Calu3 (cell line): ENCODE measurements around the gene HSPA1L. TPM values are rescaled to one million over a fixed set of nuclear protein-coding genes. Genes with fewer than 3 reads are reported as not detected.
"Not testable (repeated sequence)": the region's sequence is repeated elsewhere in the genome, so short reads cannot be mapped to it uniquely, and the experiment has no call there.

Source experiments
- BruUV-seq: library from RNA; stranded (reverse); fragments of 400-500 nt; replicated peaks from 2 replicates; lab custom pipeline; 2021; lab: Mats Ljungman, UMichigan
- CTCF ChIA-PET: fragments of 300-600 bp; sonication (Branson Sonifier 250); formaldehyde crosslinking; loops from one replicate; lab custom pipeline; 2022; ENCODE audit warnings: antibody characterized with exemption; lab: Charles Lee
- DNase-seq: peaks from one replicate; pipeline ENCODE4 v3.0.0; 2022
- H3K27ac Mint-ChIP-seq: one replicate; pipeline ENCODE4 v1.8.0; 2022; ENCODE audit warnings: mixed read lengths; ENCODE audit not compliant: unreplicated experiment
- H3K27me3 Mint-ChIP-seq: one replicate; pipeline ENCODE4 v1.8.0; 2022; ENCODE audit warnings: mixed read lengths; ENCODE audit not compliant: unreplicated experiment
- H3K36me3 Mint-ChIP-seq: one replicate; pipeline ENCODE4 v1.8.0; 2022; ENCODE audit warnings: mild to moderate bottlenecking, moderate library complexity, mixed read lengths; ENCODE audit not compliant: insufficient read depth, unreplicated experiment
- H3K4me1 Mint-ChIP-seq: one replicate; pipeline ENCODE4 v1.8.0; 2022; ENCODE audit warnings: mild to moderate bottlenecking, low read depth, mixed read lengths; ENCODE audit not compliant: unreplicated experiment
- H3K4me3 Mint-ChIP-seq: one replicate; pipeline ENCODE4 v1.8.0; 2022; ENCODE audit warnings: mild to moderate bottlenecking, low read depth, moderate library complexity, mixed read lengths; ENCODE audit not compliant: unreplicated experiment
- H3K9me3 Mint-ChIP-seq: one replicate; pipeline ENCODE4 v1.8.0; 2022; ENCODE audit warnings: low read depth, mixed read lengths; ENCODE audit not compliant: unreplicated experiment
- intact Hi-C: fragments of 100-400 bp; cut with micrococcal nuclease; formaldehyde crosslinking; loops from one replicate; pipeline ENCODE4 v1.10.0; 2022; ENCODE audit not compliant: unreplicated experiment
- total RNA-seq: library from RNA; stranded (reverse); gene quantifications from 2 replicates; pipeline ENCODE4 v1.2.3, GENCODE V29; 2022
- TF ChIP-seq, protein P1 (sequence below): fragments of 200-600 bp; IDR thresholded peaks from one replicate; pipeline ENCODE4 v1.8.0; 2022; ENCODE audit warnings: antibody characterized with exemption; ENCODE audit not compliant: unreplicated experiment

HSPA1L gene
- total RNA-seq, 1 experiment from 2014 or later: 4.2 TPM

DNA sequence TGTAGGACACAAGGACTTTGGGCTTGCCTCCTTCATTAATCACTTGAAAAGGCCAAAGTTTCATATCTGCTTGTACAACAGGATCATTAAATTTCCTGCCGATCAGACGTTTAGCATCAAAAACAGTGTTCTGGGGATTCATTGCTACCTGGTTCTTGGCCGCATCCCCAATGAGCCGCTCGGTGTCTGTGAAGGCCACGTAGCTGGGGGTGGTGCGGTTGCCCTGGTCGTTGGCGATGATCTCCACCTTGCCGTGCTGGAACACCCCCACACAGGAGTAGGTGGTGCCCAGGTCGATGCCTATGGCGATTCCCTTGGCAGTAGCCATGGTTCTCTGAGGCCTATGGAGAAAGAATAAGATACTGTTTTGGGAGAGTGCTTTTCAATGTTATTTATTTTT lies 3.4 kb downstream of the HSPA1L start:
- Mint-ChIP-seq H3K4me1 (peaks cover 24% of the 10 kb centered on the region), H3K9me3 (no peaks in the 10 kb centered on the region), H3K27ac (no peak overlapping the region), H3K4me3 (no peak overlapping the region), H3K36me3 (peaks cover 28% of the 10 kb centered on the region), H3K27me3 (no peaks in the 10 kb centered on the region)
- DNase-seq: no peak
- intact Hi-C loops: no loop called here
- CTCF ChIA-PET: interaction anchor here (1.0 kb wide), 1 partner anchor 16 kb away, joined by 4 read pairs; the partner anchor contains the start of gene VARS1
- TF ChIP-seq, protein P1, sequence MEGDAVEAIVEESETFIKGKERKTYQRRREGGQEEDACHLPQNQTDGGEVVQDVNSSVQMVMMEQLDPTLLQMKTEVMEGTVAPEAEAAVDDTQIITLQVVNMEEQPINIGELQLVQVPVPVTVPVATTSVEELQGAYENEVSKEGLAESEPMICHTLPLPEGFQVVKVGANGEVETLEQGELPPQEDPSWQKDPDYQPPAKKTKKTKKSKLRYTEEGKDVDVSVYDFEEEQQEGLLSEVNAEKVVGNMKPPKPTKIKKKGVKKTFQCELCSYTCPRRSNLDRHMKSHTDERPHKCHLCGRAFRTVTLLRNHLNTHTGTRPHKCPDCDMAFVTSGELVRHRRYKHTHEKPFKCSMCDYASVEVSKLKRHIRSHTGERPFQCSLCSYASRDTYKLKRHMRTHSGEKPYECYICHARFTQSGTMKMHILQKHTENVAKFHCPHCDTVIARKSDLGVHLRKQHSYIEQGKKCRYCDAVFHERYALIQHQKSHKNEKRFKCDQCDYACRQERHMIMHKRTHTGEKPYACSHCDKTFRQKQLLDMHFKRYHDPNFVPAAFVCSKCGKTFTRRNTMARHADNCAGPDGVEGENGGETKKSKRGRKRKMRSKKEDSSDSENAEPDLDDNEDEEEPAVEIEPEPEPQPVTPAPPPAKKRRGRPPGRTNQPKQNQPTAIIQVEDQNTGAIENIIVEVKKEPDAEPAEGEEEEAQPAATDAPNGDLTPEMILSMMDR: no peak
- BruUV-seq: no TSS peak

DNA sequence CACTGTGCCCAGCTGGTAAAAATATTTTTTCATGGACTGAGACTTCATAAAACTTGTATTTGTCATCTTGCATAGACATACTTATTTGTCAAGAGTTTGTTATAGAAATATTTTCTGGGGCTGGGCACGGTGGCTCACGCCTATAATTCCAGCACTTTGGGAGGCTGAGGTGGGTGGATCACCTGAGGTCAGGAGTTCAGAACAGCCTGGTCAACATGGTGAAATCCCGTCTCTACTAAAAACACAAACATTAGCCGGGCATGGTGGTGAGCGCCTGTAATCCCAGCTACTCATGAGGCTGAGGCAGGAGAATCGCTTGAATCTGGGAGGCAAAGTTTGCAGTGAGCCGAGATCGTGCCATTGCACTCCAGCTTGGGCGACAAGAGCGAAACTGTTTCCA lies 6.5 kb downstream of the HSPA1L start:
- Mint-ChIP-seq H3K36me3 (peaks cover 36% of the 10 kb centered on the region), H3K4me1 (peaks cover 29% of the 10 kb centered on the region)
- CTCF ChIA-PET, DNase-seq, BruUV-seq, H3K9me3 Mint-ChIP-seq, H3K27ac Mint-ChIP-seq, H3K27me3 Mint-ChIP-seq, intact Hi-C loops, H3K4me3 Mint-ChIP-seq: not testable (repeated sequence)

DNA sequence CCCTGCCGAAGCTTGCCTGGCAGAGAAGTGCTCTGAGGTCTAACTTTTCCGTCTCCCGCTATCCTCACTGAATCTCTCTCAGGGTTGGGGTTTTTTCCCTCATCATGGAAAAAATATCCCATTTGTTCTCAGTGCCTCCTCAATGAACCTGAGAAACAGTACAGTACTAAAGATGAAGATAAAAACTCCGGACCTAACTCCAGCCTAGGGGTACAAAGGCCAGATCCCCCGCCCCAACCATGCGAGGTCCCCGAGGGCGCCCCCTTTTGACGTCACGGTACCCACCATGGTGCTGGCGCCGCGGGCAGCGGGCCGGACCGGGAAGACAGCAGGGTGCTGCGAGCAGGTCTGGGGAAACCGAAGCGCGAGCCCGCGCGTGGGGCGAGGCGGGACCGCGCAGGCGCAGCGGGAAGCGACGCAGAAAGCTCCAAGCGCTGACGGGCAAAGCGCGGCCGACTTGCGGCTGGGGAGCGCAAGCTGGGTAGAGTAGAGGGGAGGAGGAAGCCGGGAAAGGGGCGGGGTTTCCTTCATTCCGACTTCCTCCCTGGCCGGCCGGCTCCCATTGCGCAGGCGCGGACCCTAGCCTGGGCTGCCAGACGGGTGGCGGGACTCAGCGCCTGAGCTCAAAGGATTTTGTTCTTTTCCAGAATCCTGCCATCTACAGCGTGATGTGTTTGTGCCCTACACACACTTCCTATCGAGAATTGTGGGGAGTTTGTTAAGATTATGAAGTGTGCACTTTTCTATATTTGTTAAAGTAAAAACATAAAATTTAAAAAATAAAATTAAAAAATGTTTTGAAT lies 8.4 kb downstream of the HSPA1L start, which contains the start of gene LSM2:
TSS of gene LSM2 (minus strand) at position 497 of the 803 bp plus-strand sequence. CDS start at position 288, 209 bp downstream.
- H3K4me3 Mint-ChIP-seq: peak within 1 kb of the TSS; percentile 99
- BruUV-seq: TSS peak; percentile 70
- intact Hi-C loops: no loop called here

DNA sequence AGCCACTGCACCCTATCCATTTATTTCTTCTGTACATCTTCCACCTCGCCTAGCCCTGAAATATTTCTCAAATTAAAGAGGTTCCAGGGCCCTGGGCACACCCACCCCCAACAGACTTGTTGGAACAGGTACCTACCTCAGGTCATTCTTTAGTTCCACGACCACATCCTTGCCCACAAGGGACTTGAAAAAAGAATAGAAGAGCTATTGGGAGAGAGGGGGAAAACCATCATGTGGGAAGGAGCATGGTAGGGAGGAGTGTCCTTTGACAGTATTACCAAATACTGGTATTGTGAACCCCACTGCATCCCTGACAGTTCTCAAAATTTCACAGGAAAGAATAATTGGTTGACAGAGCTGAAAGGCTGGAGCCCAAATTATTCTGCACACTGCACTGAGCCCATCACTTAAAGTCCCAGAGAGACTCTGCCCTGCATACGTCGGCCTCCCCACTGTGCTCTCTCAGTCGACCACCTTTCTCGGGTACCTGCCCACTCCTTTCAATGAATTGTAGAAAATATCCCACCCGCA lies 9.1 kb downstream of the HSPA1L start:
- Mint-ChIP-seq H3K36me3 (peaks cover 61% of the 10 kb centered on the region), H3K4me3 (peak overlapping the region; percentile 99), H3K27me3 (no peaks in the 10 kb centered on the region), H3K27ac (peak overlapping the region; percentile 96), H3K9me3 (no peaks in the 10 kb centered on the region), H3K4me1 (peaks cover 19% of the 10 kb centered on the region)
- intact Hi-C loops: no loop called here
- CTCF ChIA-PET: interaction anchor here (0.5 to 2.3 kb wide), 16 partner anchors 9 to 477 kb away, joined by 3 to 25 read pairs (median 9); partner anchors contain the start of genes CFB, DDAH2, HSPA1A and HSPA1L
- no TSS peak for BruUV-seq
- DNase-seq: no peak
- TF ChIP-seq, protein P1: no peak

More for the DNA sequence above, 8.4 kb downstream of the HSPA1L start, which contains the start of gene LSM2:
- Mint-ChIP-seq H3K9me3 (no peaks in the 10 kb centered on the region), H3K27ac (peak within 1 kb of the TSS; percentile 96), H3K27me3 (no peaks in the 10 kb centered on the region), H3K36me3 (peaks cover 54% of the 10 kb centered on the region), H3K4me1 (peaks cover 19% of the 10 kb centered on the region)
- peak; percentile 100 for DNase-seq
- CTCF ChIA-PET: interaction anchor here (0.7 to 2.3 kb wide), 22 partner anchors 8 to 139 kb away, joined by 3 to 25 read pairs (median 6); partner anchors contain the start of genes CFB, DDAH2, HSPA1A and HSPA1B
- TF ChIP-seq, protein P1: peak; percentile 89

DNA sequence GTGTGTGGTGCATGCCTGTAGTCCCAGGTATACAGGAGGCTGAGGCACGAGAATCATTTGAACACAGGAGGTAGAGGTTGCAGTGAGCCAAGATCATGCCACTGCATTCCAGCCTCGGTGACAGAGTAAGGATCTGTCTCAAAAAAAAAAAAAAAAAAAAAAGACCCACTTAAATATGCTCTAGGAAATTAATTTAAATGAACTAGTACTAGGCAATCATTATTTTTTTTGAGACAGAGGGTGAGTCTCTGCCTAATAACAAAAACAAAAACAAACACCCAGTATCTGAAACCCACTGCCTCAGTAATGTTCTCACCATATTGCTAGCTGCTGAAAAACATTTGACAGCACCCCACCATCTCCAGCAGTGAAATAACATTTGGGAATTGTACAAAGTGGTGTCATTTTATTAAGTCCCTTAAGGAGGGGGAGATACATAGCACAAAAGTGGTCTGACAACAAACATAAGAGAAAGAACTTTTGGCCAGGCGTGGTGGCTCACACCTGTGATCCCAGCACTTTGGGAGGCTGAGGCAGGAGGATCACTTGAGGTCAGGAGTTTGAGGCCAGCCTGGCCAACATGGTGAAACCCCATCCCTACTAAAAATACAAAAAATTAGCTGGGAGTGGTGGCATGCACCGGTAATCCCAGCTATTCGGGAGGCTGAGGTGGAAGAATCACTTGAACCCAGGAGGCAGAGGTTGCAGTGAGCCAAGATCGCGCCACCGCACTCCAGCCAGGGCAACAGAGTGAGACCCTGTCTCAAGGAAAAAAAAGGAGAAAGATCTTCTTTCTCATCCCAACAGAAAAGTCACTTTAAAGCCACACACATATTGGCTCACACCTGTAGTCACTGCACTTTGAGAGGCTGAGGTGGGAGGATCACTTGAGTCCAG lies 13.8 kb downstream of the HSPA1L start:
- BruUV-seq, H3K9me3 Mint-ChIP-seq, H3K27me3 Mint-ChIP-seq, intact Hi-C loops, H3K4me1 Mint-ChIP-seq, H3K4me3 Mint-ChIP-seq, DNase-seq: not testable (repeated sequence)
- H3K36me3 Mint-ChIP-seq: peaks cover 96% of the 10 kb centered on the region
- H3K27ac Mint-ChIP-seq: peak overlapping the region; percentile 42
- CTCF ChIA-PET: interaction anchor here (1.7 kb wide), 1 partner anchor 29 kb away, joined by 3 read pairs; no protein-coding TSS in a partner anchor
